GM19468 (cell line): ENCODE results near the gene CYP4V2.
A peak's percentile ranks its signal among the peaks of the same experiment; 100 is the strongest.

Experiments
- ATAC-seq: cut with Tn5 transposase; IDR thresholded peaks from one replicate; pipeline ENCODE4 v1.9.1; 2021; ENCODE audit warnings: mild to moderate bottlenecking, moderate library complexity, moderate number of reproducible peaks; ENCODE audit not compliant: unreplicated experiment; ENCODE audit errors: extremely low read depth

Gene CYP4V2

DNA sequence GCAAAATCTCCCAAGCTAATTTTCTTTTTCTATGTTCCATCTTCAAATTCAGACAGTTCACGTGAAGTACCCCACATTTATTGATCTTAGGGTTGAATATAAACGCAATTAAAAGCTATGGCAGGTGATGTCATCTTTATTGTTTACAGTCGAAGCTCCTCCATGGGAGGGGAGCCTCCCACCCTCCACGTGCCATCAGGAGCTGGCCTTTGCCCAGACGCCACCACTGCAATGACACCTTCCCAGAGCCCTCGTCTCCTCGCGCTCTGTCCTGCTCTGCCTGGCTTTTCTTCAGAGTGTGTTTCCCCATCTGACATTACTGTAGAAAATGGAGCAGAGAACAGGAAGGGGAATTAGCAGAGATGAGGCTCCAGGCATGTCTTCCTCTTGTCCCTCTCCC lies 18.8 kb upstream of the CYP4V2 start:
- no peak for ATAC-seq

DNA sequence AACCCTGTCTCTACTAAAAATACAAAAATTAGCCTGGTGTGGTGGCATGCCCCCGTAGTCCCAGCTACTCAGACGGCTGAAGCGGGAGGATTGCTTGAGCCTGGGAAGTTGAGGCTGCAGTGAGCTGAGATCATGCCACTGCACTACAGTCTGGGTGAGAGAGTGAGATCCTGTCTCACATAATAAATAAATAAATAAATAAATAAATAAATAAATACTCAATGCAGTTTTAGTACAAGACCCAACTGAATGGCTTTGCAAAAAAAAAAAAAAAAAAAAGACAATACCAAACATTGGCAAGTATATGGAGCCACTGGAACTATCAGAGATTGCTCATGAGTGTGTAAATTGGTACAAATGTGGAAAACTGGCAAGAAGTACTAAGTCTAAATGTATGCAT lies 3.3 kb upstream of the CYP4V2 start:
- no peak for ATAC-seq

DNA sequence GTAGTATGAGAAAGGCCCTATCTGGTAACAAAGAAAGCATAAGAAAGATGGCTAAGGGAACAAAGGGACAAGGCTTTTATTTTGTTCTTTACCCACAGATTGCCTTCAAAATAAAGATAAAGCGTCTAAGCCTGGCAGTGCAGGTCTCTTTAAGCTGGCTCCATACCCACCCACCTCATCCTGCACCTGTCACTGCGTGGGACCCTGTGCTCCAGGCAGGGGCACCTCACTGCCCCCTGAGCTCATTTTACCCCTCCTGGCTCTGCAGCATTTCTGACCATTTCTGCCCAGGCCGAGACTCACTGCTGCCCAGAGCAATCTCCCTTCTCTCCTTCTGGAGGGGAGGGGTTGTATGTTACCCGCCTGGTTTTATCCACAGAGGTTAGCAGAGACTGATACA lies 1.7 kb upstream of the CYP4V2 start:
- no peak for ATAC-seq

DNA sequence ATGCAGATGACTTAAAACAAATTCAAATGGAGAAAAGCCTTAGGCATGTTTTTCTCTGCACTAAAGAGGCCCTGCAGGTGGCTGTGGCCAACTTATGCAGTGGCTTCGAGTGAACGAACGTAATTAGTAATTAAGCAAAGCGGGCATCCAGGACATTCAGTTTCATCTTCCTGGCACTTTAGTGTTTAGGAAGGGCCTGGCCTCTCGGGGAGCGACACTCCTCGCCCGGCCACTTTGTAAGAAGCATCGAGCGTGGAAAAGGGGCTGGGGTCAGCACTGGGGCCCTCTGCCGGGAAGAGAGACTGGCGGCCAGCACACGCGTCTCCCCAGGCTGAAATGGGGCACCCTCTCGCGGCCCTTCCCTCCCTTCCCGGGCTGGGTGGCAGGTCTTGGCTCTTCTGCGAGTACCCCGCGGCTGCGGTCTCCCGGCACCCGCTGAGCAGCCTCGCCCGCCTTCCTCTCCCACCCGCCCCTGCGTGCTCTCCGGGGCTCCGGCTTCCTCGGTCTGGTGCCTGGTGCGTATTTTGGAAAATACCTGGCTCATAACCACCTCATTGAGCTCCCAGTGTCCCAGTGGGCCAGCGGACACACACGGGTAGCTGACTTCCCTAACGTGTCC lies 677 bp upstream of the CYP4V2 start:
- peak; percentile 3 for ATAC-seq

DNA sequence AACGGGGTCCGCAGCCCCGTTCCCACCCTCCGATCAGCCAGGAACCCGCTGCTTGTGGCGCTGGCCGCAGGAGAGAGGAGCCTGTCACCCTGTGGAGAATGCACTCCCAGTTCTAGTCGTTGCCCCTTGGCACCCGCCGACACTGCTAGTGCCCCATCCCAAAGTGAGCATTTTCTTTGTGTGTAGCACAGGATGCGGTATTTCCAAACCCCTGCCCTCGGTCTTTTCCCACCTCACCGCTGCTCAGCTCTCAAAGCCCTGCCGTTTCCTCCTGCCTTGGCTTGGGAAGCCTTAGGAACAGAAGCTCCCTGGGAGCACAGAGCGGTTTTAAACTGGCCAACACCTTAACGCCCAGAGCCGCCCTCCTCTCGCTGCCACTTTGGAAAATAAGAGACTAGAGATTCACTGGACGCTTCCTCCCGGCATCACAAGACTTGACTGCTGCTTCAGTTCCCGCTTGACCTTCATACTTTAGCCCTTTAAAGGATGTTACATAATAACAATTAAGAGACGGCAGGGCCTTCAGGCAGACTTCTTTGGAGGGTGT lies 772 bp downstream of the CYP4V2 start:
- ATAC-seq = no peak

DNA sequence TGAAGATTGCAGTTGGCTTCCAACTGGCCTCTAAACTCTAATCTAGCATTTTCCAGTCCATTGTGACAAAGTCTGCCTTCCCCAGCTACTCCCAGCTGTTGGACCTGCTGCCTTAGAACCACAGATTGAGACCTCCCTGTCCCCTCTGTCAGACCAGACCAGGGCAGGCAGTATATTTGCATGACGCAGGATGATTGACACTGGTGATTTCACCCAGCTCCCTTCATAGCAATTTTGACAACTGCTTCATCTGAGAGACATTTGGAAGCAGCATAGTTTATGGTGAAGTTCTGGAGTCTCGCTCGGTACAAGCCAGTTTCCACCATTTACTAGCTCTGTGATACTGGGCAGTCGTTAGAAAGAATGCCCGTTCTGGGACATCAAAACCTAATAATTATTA lies 2.5 kb downstream of the CYP4V2 start:
- no peak for ATAC-seq

DNA sequence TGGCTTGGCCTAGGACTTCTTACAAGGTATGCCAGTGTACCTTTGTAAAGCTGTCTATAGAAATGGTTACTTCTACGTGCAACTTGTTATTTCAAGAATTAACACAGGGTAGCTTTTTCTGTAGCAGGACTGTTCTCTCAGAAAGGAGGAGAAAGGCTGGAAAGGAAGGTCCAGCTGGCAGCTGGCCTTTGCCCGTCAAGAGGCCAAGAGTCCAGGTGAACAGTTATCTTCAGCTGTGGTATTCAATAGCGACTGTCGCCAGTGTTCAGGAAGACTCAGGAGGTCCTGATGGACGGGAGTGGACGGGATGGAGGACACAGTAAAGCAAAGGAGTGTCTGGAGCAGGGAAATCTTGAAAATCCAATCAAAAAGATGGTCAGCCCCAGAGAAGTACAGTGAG lies 4.7 kb downstream of the CYP4V2 start:
- no peak for ATAC-seq

DNA sequence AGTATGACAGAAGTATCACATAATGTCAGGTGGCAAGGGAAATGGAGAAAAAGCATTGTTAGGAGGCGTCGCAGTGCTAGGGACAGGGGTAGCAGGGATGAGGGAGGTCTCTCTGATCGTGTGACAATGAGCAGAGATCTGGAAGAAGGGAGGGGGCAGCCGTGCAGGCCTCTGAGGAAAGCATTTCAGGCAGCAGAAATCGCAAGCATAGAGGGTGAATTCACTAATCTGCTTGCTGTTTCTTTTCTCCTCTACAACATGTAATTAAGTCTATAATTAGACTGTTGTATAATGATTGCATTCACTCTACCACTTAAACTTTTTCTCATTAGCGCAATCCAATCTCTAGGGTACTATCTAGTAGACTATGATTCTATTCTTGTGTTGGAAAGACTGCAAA lies 9.1 kb downstream of the CYP4V2 start:
- ATAC-seq = no peak

DNA sequence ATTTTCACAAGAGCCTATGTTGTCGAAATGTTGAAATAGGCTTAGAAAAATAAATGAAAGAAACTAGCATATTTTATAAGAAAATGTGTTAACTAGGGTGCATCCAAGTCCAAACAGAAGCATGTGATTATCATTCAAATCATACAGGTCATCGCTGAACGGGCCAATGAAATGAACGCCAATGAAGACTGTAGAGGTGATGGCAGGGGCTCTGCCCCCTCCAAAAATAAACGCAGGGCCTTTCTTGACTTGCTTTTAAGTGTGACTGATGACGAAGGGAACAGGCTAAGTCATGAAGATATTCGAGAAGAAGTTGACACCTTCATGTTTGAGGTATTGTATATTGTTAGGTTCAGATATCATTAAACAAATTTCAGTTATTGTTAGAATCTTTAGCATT lies 9.6 kb downstream of the CYP4V2 start:
- no peak for ATAC-seq

DNA sequence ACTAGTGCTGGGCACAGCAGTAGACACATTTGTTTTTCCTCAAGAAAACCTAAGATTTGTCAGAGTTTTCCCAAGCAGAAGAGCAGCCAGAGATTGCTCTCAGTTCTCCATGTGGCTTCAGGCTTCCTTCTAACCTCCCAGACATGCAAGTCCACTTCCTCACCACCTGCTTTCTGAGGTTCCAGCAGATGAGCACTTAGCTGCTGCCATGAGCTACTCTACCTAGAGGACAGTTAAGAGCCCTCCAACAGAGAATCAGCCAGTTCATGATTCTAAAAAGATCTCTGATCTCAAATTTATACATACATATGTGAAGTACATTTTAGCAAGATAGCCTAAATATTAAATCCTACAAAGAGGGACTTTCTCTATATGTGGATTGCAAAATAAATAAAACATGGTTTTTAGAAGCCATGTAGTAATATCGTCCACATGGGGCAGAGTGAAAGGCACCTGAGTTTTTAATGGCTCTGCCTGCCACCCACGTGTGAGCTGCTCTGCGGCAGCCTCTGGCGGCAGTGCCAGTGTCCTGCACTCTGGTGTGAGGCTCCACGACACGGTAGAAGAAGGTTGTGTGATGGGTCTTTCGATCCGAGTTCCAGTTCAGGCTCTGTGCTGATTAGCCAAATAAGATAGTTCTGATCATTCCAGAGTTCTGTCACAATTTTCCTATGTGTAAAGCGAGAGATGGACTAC lies 10.3 kb downstream of the CYP4V2 start:
- peak; percentile 92 for ATAC-seq

DNA sequence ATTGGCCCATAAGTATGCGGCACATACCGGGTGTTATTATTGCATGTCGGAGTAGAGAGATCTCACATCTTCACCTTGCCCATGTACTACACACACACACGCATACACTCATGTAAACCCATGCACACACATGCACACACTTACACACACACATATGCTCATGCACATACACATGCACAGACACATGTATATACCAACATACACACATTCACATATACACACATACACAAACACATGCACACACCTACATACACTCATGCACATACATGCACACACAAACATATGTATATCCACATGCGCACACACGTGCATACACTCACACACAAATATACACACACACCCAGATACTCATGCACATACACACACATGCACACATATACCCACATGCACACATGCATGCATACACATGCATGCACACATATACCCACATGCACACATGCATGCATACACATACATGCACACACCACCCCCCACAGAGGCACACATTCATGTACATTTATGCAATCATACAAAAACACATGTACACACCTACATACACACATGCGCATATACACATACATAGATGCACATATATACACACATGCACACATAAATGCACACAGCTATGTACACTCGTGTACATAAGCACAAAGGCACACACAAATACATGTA lies 11.2 kb downstream of the CYP4V2 start:
- no peak for ATAC-seq

DNA sequence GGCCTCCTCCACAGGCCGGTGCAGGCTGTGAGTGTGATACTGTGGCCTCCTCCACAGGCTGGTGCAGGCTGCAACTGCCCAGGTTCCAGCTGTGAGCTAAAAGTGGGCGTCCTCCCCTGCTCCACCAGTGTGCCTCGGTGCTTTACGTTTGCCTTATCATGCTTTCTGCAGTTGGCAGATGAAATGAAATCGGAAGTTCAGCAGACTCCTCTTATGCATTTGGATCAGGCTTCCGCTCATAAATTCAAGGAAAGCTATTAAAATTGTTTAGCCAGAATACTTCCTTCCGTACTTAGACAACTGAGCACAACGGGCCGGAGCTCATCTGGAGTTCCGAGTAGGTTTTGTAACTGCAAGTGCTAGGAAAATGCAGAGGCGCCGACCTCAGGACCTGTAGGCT lies 12.0 kb downstream of the CYP4V2 start:
- no peak for ATAC-seq

DNA sequence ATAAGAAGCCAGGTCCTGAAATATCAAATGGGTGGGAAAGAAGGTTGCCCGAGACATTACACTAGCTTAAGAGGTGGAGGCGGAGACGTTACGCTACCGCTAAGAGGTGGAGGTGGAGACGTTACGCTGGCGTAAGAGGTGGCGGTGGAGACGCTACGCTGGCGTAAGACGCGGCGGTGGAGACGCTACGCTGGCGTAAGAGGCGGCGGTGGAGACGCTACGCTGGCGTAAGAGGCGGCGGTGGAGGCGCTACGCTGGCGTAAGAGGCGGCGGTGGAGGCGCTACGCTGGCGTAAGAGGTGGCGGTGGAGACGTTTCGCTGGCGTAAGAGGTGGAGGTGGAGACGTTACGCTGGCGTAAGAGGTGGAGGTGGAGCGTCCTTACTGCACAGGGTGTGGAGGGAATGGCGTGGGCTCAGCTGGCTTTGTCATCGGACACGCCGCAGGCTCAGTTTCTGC lies 12.8 kb downstream of the CYP4V2 start:
- peak; percentile 27 for ATAC-seq

DNA sequence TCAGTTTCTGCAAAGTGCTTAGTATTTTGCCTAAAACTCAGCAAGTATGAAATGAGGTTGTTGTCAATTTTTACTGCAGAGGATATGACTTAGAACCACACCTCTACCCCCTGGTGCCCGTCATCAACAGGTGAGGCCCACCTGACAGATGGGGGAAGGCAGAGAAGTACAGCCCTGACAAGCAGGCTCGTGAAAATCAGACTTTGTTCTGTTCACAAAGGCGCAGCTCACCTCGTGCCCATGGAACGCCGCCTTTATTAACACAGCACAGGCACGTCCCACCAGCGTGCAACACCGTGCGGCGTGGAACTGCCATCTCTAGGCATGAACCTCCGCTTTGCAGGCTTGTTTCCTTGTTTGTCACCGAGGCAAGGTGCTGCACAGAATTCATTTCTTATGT lies 13.3 kb downstream of the CYP4V2 start:
- no peak for ATAC-seq

DNA sequence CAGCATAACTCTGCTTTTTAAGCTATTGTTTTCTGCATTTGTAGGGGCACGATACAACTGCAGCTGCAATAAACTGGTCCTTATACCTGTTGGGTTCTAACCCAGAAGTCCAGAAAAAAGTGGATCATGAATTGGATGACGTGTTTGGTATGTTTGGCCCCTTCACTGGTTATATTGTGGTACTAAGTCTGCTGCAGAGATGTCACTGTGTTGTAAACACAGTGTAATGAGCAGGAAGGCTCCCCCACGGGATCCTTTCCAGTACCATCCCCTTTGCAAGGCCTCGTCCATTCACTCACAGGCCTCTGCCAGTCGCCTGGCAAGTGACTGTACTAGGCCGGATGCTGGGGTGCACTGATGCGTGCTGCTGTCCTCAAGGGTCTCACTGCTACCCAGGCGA lies 13.8 kb downstream of the CYP4V2 start:
- no peak for ATAC-seq

DNA sequence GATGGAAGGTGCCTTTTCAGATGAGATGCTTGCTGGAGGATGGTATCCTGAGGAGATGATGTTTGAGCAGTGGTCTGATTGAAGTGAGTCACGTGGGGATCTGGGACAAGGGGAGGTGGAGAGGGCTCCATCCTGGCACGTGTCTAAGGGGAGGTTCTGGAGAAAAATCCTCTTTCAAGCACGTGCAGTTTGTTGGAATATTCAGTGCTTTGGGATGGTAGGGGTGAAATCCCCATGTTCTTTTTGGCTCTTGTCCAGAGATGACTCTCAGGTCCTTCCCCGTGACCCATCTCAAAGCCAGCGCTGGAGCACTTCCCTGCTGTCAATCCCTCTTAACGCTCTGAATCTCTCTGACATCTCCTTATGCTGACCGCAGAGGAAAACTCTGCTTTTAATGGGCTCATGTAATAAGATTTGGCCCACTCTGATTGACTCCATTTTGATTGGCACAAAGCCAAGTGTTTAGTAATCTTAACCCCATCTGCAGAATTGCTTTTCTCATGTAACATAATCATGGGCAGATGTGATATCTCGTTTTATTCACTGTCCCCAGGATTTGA lies 25.2 kb downstream of the CYP4V2 start:
- no peak for ATAC-seq

DNA sequence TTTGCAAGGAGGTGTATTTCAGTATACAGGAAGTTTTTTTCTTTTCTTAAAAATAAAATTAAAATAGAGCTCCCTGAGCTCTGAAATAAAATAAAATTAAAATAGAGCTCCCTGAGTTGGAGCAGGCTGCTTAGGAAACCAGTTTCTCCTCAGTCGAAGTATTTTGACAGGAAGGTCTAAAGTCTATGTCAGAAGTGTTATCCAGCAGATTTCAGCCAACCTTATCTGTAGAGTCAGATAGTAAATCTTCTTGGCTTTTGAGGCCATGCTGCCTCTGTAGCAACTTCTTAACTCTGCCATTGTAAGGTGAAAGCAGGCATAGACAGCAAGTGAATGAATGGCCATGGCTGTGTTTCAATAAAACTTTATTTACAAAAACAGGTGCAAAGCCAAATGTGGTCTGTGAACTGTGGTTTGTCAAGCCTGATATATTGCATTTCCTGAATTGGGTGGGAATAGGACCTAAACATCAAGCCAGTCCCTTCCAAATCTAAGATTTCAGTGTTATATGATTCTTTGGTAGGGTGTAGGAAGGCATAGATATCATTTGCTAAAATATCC lies 26.4 kb downstream of the CYP4V2 start:
- ATAC-seq = no peak

DNA sequence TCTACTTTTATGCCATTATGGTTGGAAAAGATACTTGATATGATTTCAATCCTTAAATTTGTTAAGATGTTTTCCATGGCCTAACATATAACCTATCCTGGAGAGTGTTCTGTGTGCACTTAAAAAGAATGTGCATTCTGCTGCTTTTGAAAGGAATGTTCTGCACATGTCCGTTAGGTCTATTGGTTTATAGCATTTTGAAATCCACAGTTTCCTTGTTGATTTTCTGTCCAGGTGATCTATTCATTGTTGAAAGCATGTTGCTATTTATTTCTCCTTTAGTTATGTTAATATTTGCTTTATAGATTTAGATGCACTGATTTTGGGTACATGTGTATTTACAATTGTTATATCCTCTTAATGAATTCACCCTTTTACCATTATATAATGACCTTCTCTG lies 30.3 kb downstream of the CYP4V2 start:
- ATAC-seq = no peak

DNA sequence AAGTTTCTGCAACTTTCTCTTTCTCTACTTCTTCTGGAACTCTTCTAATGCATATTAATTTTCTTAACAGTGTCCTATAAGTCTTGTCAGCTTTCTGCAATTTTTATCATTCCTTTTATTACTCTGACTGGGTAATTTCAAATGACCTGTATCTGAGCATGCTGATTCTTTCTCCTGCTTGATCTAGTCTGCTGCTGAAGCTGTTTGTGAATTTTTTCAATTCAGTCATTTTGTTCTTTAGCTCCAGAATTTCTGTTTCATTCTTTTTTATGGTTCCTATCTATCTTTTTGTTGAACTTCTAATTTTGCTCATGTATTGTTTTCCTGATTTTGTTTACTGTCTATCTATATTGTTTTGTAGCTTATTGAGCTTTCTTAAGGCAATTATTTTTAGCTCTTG lies 34.5 kb downstream of the CYP4V2 start:
- no peak for ATAC-seq

DNA sequence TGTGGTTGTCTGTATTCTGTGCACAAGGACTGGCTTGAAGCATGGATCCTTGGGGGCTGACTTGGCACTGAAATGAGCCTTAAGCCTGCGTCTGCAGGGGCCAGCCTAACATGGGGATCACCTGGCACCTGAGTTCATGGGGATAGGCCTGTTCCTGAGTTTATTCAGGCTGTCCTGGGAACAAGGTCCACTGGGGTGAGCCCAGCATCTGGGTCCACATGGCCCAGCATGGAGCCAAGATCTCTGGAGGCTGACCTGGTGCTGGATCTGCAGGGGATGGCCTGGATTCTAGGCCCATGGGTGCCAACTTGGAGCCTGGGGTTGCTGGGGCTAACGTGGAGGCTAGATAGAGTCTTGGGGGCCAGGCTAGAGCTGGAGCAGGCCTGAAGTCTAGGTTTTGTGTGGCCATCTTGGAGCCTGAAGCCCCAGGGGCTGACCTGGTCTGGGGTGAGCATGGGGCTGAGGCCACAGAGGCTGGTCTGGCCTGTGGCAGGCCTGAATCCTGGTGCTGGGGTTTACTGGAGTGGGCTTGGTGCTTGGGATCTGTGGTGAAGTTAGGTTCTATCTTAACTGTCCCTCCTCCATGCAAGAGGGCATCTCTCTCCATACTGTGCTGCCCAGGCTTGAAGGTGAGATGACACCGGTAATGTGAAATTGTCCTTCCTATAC lies 35.3 kb downstream of the CYP4V2 start:
- ATAC-seq = no peak
